ENCODE results near the gene TAMALIN.
A peak's percentile ranks its signal among the peaks of the same experiment; 100 is the strongest.
"Not testable (repeated sequence)": the region's sequence is repeated elsewhere in the genome, so short reads cannot be mapped to it uniquely, and the experiment has no call there.

The TAMALIN gene

DNA sequence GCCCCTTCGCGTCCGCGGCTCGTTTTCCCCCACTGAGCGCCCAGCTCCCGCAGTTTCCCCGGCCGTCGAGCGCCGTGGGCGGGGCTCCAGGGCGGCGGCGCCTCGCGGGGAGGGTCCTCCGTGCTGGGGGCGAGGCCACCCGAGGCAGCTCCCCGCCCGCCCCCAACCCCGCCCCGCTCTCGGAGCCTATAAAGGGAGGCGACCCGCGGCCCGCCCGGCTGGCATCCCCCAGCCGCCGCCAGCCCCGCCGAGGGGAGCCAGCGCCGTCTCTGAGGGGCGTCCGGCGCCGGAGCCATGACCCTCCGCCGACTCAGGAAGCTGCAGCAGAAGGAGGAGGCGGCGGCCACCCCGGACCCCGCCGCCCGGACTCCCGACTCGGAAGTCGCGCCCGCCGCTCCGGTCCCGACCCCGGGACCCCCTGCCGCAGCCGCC lies at the start of gene TAMALIN:
Gene TAMALIN, plus strand, starts transcription at position 221 of the 432 bp plus-strand sequence. Its CDS starts 74 bp downstream, at position 295.
- peak; percentile 76 to 82 for DNase-seq

DNA sequence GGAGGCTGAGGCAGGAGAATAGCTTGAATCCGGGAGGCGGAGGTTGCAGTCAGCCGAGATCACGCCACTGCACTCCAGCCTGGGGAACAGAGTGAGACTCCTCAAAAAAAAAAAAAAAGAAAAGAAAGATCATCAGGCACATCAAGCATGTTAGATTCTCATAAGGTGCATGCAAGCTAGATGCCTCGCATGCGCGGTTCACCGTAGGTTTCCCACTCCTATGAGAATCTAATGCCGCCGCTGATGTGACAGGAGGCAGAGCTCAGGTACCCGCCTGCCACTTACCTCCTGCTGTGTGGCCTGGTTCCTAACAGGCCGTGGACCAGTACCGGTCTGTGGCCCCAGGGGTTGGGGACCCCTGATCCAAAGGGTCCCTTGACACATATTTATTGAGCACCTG lies 48.2 kb upstream of the TAMALIN start:
- no peak for DNase-seq

DNA sequence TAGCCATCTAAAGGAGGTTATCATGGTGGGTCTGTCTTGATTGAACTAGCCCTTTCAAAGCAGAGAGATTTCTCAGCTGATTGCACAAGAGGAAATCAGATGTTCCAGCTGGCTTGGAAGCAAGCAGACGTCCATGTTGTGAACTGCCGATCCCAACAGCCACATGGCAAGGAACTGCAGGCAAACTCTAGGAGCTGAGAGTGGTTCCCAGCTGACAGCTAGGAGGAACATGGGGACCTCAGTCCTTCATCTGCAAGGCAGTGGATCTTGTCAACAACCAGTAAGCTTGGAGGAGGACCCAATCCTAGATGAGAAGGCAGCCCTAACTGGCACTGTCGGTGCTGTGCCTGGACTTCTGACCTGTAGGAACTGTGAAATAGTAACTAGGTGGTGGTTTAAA lies 47.5 kb upstream of the TAMALIN start:
- DNase-seq: no peak

DNA sequence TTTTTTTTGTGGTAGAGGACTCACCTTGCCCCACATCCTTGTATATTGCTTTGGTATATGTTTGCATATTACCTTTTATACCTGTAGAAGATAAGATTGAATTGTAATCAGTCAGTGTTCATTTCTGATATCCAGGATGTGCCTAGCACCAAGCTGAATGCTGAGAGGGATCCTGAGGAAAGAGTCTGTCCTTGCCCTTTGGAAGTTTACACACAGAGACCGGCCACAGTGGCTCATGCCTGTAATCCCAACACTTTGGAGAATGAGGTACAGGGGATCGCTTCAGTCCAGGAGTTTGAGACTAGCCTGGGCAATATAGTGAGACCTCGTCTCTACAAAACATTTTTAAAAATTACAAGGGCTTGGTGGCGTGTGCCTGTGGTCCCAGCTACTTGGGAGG lies 46.8 kb upstream of the TAMALIN start:
- no peak for DNase-seq

DNA sequence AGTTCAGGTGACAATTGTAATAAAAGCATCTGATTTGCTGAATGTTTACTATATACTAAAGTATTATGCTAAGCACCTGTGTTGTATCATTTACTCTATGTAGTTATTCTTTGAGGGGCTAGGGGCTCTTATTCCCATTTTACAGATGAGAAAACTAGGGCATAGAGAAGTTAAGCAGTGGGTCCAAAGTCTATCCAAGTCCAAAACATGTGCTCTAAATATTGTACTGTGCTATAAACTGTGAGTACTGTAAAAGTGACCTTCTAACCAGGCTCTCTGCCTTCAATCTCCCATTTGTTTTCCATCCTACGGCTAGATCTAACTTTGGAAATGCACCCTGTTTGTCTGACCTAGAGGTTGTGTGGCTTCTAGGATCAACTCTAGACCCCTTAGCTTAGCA lies 46.3 kb upstream of the TAMALIN start:
- no peak for DNase-seq

DNA sequence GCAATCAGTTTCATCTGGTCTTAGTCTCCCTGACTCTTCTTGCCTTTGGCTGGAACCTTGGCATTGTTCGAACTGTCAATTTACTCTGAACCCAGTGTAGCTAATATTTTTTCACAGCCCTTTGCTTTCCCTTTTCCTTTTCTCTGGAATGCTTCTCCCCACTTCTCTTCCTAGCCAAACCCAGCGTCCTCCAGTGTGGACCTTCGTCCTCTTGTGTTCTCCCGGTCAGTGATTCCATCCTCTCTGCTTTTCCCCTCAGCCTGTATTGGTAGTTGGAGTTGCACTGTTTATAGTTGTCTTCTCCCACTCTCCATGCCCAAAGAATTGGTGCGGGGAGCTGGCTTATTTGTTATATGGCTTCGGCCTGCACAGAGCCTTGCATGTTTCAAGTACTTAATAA lies 45.9 kb upstream of the TAMALIN start:
- no peak for DNase-seq

DNA sequence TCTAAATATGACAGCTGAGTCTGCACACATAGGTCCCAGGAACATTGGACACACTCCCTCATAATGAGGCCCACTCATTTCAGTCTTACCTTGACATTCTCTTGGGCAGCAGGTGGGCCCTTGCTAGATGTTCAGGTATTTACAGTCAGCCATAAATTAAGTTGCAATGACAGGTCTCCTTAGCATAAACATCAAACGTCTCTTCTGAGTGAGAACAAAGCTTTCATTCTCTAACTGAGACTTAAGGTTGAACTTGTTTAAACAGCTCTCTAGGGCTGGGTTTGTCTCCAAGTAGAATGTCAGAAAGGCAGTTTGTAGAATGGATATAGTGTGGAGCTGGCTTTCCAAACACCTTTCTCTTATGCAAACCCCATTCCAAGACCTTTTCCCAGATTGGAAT lies 44.9 kb upstream of the TAMALIN start:
- DNase-seq: no peak

DNA sequence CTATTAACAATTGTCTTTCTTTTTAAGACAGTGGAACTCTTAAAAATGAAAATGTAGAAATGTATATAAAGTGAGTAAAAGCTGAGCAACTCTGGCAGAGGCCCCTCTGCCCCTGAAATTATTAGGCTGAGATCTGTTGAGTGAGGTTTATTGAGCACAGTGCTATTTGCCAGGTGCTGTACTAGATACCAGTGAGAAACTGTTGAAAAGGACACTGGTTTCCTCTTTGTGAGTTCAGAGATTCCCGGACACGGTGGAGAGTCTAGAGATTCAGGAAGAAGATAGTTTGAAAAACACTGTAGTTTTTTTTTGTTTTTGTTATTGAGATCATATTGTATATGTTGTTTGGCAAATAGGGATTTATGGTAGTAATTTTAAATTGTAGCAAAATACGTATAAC lies 44.0 kb upstream of the TAMALIN start:
- no peak for DNase-seq

DNA sequence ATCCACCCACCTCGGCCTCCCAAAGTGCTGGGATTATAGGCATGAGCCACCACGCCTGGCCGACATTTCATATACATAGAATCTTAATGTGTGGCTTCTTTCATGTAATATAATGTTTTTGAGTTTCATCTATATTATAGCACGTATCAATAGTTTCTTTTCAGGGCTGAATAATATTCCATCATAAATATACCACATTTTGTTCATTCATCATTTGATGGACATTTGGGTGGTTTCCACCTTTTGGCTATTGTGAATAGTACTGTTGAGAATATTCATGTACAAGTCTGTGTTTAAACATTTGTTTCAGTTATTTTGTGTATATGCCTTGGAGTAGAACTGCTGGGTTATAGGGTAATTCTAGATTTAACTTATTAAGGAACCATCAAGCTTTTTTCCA lies 43.3 kb upstream of the TAMALIN start:
- no peak for DNase-seq

DNA sequence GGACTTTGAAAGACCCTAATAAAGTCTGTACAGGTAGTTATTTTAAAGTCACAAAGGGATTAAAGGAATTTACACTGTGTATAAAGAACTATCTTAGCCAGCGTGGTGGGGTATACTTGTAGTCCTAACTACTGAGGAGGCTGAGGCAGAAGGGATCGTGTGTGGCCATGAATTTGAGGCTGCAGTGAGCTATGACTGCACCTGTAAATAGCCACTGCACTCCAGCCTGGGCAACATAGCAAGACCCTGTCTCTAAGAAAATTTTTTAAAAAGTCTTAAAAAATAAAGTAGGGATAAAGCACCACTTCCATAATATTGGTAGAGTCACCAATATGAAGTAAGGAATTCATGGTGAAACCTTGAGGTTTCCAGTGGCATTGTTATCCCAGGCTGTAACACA lies 37.1 kb upstream of the TAMALIN start:
- no peak for DNase-seq

DNA sequence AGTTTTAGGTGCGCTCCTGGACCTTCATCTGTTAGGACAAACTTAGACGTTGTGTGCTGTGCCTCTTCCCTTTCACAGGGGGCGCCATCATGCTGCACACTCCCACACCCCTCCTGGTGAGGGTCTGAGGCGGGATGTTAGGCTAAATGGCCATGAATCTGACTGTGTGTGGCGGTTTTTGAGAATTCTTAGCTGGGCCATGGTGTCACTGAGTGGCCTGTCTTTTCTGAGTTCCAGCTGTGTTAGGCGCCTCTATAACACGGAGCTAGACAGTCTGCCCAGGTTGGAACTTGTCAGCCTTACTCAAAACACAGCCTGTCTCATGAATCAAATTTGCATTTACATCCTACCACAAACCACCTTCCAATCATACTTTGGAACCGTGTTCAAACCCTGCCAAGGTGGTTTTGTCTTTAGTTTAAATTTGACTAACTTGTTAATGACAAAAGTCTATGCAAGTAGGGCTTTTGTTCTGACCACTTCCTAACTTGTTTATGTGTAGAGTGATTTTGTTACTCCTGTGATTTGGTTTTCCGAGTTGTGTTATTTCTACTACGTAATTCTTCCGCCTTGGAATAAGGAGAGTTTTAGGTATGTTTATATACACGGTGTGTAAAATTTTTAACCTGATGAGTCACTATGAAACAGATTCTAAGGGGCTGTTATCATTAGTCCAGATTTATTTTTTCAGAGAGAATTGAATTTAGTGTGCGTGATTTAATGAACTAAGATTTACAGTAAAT lies 35.7 kb upstream of the TAMALIN start:
- DNase-seq: peak in 1 of 2 experiments; percentile 9

DNA sequence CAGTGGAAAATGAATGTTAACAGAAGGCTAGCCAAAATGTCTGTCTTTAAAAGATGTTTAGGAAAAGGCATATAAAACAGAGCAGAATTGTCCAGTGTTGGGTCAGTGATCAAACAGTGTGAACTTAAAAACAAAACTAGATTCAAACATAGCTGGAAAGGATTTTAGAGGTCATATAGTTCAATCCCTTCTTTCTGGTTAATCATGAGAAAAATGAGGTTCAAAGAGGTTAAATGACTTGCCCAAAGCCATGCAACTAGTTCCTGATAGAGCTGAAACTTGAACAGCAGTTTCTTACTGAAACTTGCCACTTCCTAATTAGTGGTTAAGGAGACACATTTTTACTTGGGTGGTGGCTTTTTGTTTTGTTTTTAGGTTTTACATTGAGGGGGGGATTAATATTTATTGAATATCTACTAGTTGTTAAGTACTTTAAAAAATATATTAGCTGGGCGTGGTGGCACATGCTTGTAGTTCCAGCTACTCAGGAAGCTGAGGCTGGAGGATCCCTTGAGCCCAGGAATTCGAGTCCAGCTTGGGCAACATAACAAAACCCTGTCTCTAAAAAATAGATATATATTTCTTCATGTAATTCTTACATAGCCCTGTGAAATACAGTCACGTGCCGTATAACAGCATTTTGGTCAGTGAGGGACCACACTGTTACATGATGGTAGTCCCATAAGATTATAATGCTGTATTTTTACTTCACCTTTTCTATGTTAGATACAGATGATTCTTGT lies 34.9 kb upstream of the TAMALIN start:
- no peak for DNase-seq

DNA sequence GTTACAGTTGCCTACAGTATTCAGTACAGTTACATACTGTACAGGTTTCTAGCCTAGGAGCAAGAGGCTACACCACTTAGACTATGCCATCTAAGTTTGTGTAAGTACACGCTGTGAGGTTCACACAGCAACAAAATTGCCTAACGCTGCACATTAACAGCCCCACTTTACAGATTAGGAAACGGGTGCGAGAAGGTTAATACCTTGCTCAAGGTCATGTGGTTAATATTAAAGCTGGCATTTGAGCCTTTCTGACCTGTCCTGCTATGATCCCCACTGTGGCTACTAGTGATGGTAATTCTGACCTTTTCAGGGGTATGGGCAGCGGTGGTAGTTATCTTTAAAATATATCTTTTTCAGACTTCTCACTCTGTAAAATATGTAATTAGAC lies 34.3 kb upstream of the TAMALIN start:
- no peak for DNase-seq

DNA sequence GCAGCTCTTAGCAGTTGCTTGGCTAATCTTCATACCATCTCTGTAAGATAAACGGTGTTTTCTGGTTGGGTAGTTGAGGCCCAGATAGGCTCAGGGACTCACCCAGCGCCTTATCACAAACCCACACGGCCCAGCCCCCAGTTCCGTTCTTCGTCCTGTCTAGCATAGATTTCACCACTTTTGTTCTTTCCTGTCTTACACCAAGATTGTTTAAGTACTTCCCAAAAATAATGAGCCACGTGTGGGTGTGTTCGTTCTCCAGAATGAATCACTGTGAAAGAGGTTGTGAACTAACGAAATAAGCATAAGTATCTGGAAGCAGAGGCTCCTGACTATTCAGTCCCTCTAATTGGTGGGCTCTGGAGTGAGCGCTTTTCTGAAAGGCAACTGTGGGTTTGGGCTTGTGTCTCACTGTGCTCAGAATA lies 33.9 kb upstream of the TAMALIN start:
- peak; percentile 24 to 31 for DNase-seq

DNA sequence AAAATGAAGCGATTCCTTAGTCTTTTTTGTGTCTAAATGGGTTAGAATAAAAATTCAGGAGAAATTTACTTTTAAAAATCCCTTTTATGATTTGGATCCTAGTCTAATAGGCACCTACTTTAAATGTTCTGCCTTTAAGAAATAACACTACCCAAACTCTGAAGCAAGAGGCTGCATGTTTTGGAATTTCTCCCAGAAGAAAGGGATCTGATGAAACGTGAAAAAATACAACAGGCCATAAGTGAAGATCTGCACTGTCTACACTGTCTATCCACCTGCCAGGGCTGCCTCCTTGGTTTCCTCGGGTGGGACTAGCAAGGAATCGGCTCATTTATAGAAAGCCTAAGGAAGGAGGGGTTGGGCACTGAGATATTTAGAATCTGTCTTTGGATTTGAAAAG lies 33.2 kb upstream of the TAMALIN start:
- DNase-seq: no peak

DNA sequence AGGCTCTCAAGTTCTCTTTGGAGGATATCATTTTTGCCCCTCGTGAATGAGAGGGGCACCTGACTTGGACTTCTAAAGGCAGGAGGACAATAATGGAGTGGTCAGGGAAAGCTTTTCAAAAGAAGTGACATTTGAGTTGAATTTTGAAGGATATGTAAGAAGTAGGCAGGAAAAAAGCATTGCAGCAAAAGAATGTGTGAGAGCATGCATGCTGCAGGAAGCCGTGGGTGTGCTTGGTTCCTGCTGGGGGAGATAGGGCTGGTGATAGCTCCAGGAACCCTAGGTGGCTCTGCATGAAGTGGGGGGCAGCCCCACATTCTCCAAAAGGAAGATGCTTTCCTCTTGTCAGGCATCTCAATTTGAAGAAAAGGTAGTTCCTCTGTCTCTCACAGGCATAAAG lies 32.1 kb upstream of the TAMALIN start:
- DNase-seq: no peak

DNA sequence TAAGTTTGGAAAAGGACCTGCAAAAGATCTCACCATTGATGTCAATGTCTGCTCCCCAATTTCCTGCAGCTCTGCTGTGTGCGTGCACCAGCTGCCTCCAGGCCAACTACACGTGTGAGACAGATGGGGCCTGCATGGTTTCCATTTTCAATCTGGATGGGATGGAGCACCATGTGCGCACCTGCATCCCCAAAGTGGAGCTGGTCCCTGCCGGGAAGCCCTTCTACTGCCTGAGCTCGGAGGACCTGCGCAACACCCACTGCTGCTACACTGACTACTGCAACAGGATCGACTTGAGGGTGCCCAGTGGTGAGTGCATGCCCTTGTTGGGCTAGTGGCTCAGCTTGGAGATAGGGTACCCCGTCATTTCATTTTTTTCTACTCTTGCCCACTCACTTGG lies 31.6 kb upstream of the TAMALIN start:
- DNase-seq: no peak

DNA sequence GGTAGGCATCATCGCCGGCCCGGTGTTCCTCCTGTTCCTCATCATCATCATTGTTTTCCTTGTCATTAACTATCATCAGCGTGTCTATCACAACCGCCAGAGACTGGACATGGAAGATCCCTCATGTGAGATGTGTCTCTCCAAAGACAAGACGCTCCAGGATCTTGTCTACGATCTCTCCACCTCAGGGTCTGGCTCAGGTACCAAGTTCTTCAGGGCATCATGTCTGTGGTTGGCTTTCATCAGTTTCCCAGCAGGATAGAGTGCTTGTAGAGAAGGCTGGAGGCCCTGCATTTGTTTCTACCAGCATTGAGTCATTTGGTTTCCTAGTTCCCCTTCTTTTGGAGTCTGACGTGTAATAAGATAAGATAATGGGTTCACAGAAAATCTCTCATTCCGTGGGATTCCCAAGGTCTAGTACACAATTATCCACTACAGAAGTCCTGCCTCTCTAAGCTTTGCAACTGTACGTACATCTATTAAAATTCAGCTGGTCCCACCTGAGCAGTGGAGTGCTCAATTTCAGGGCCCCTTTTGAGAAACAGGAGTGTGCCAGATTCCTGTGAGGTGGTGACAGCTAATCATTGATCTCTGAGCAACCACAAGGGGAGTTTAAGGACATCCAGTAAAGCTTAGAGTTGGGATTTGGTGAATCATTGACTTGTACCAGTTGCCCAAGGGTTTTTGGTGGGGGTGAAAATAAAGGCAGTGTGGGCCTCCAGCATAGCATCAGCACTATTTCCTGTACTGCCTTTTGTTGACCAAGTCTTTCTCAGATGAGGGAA lies 30.2 kb upstream of the TAMALIN start:
- no peak for DNase-seq

DNA sequence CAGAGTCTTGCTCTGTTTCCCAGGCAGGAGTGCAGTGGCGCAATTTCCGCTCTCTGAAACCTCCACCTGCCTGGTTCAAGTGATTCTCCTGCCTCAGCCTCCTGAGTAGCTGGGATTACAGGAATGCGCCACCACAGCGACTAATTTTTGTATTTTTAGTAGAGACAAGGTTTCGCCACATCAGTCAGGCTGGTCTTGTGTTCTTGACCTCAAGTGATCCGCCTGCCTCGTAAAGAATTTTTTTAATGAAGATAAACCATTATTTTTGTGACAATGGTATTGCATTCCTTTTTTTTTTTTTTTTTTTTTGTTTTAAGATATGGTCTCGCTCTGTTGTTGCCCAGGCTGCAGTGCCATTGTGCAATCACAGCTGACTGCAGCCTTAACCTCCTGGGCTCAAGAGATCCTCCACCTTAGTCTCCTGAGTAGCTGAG lies 29.4 kb upstream of the TAMALIN start:
- no peak for DNase-seq

DNA sequence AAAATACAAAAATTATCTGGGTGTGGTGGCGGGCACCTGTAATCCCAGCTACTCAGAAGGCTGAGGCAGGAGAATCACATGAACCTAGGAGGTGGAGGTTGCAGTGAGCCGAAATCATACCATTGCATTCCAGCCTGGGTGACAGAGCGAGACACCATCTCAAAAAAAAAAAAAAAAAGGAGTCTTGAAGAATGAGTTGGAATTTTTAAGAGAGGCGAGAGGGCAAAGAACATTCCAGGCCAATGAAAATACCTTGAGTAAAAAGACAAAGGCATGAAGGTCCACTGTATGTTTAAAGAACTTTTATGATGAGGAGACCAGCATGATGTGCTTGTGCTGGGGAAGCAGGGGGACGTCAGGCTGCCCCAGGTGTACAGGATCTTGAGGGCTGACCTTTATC lies 27.4 kb upstream of the TAMALIN start:
- not testable (repeated sequence) for DNase-seq

DNA sequence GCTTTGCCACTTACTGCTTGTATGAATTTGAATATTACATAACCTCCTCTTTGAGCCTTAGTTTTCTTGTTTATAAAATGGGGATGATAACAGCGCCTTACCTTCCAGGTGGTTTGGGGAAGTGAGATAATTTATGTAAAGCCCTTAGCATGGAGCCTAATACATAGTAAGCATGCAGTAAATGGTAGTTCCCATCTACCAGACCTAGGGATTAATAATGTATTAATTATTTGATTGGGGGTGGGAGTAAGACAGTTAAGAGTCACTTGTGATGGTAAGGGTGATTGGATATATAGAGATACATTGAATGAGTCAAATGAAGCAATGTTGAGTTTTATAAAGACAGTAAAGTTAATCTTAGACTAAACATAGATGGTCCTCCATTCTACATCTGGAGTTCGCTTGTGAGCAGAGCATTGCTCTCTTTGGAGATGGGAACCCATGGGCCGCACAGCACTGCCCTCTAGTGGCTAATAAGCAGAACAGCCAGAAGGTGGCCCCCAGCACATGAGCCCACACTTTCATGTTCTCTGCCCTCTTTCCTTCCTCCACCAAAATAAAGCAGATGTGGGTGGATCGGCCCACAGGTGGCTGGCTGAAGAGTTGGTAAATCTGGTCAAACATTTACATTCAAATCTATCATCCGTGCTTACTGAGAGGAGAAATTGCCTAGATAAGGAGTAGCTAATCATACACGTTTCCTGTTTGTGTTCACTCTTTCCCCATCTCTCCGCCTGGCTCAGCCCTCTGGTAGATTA lies 26.5 kb upstream of the TAMALIN start:
- DNase-seq: peak; percentile 54 to 55

DNA sequence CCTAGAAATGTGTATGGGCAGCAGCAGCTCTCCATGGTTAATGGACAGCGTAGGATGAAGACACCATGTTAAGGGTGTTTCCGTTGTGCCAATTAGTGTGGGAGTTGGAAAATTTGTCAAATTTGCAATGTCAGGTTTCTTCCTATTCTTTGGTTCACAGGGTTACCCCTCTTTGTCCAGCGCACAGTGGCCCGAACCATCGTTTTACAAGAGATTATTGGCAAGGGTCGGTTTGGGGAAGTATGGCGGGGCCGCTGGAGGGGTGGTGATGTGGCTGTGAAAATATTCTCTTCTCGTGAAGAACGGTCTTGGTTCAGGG lies 26.0 kb upstream of the TAMALIN start:
- DNase-seq: no peak

DNA sequence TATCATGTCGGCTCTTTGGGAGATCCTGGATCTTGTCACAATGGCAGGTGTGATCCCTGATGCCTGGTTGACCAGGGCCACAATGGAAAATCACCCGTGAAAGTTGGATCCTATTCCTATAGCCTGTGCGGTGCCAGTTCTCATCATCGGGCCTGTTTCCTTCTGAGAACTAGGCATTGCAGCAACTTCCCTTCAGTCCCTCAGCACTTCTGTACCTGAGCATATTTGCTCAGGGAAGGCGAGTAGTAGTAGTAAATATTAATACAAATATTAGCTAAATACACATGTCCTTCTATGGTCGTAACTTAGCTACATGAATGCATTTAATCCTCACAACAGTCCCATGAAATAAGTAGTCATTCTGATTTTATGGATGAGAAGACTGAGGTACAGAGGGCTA lies 22.1 kb upstream of the TAMALIN start:
- DNase-seq: no peak

Measured in activated CD4-positive, alpha-beta T cell treated with anti-CD3 and anti-CD28 coated beads, Interleukin-2, amount 50 U/mL, for 4 hours (primary cell).